GM19468 (cell line): ENCODE data around the gene LPIN1.
"Not testable (repeated sequence)": the region's sequence is repeated elsewhere in the genome, so short reads cannot be mapped to it uniquely, and the experiment has no call there.

Experiments used
- ATAC-seq: cut with Tn5 transposase; IDR thresholded peaks from one replicate; pipeline ENCODE4 v1.9.1; 2021; ENCODE audit warnings: mild to moderate bottlenecking, moderate library complexity, moderate number of reproducible peaks; ENCODE audit not compliant: unreplicated experiment; ENCODE audit errors: extremely low read depth

Gene LPIN1

GRCh38 chr2:11827547-11827946, 81.1 kb downstream of the LPIN1 start:
- ATAC-seq: no peak

DNA sequence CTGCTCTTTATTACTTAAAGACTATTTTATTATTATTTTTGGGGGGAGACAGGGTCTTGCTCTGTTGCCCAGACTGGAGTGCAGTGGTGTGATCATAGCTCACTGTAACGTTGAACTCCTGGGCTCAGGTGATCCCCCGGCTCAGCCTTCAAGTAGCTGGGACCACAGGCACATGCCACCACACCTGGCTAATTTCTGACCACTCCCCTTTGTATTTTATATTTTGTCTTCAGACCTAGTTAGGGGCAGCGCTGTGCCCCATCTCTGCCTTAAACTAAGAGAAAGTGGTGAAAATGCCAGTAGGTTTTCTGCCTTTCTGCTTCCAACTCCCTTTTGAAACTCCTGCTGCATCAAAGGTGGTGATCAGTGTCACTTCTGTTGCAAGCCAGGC, 82.5 kb downstream of the LPIN1 start:
- no peak for ATAC-seq

GRCh38 chr2:11829324-11829946, 83.0 kb downstream of the LPIN1 start:
- ATAC-seq: no peak

GRCh38 chr2:11829947-11830707, 83.7 kb downstream of the LPIN1 start:
- peak; percentile 59 for ATAC-seq

GRCh38 chr2:11830708-11831301, 84.4 kb downstream of the LPIN1 start:
- ATAC-seq: no peak

DNA sequence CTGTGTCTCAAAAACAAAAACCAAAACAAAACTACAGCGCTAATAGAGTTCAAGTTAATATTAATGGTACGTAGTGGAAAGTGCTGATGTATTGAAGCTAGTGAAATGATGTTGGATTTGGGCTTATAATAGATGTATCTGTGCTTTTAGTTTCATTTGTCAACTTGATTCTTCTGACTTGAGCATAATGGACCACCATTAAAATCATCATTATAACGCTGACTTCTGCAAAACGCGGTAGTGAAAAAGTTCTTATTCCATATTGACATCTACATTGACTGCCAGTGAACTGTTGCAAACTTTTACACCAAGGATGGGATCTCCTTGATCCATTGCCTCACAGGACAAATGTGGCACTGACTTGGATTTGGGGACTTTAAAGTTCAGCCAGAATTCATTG, 85.0 kb downstream of the LPIN1 start:
- ATAC-seq: no peak

DNA sequence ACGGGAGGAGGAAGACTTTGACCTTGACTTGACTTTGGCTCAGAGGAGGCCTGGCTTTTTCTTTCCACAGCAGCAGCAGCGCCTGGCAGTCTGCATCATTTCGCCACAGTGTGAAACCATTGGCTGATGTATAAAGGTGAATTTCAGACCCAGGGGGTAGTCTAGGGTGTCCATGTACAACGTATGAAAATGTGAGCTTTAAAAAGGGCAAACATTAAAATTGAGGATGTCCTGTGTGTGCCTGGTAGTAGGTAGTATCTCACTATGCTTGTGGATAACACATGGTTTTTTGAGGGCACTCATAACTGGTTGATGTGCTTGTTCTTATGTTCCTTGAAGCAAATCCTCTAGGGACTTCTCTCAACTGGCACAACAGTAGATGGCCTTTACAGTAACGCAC, 86.1 kb downstream of the LPIN1 start:
- no peak for ATAC-seq

DNA sequence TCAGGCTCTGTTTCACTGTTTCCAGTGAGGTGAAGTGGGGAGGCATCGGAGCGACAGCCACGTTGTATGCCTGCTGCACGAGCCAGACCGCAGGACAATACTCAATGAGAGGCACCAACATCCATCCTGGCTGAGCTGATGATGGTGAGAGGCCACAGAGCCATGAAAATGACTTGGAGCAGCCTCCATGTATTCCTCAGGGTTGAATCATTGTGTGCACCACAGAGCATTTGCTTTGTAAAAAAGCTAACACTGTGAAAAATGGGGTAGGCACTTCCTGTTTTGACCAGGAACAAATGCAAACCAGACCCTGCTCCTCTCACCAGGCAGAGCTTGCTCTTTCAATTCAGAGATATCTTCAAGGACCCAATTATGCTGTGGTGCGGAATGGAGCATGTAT, 87.2 kb downstream of the LPIN1 start:
- no peak for ATAC-seq

DNA sequence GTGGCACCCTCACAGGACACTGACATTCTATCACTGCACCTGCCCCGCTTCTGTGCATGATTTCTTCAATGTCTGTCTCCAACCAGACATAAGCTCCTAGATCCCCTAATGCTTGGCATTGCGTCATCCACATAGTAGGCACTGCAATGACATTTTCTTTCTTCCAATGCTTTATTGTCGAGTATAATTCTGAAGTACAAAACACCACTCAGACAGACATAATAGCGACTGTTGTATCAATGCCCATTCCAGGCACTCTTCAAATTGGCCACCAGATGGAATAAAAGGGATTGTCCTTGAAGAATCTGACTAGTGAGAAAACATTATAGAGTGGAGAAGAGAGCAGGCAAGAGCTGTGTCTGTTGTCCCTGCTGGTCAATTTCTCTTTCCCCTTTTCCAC, 89.0 kb downstream of the LPIN1 start:
- no peak for ATAC-seq

DNA sequence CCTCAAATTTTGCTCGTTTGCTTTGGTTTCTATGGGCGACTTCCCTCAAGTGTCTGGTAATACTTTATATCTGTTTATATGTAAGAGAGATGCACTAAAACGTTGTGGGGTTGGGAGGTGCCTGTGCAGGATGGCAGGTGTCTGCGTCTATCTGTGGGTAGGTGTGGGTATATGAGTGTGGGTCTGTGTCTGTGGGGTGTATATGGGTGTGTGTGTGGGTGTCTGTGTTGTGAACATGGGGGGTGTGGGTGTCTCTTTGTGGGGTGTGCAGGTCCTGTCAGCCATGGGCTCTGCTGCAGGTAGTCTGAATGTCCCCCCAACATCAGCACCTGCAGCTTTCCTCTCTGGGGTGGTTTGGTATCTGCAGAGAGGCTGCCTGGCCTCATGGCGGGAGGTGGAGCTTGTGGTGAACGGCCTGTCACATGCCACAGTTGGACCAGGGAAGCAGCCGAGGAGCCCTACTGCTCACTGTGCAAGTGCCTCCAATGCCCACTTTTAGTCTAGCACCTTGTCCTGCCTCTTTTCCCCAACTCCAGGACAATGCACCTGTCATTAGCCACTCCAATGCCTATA, 90.3 kb downstream of the LPIN1 start:
- ATAC-seq: no peak

GRCh38 chr2:11837875-11838734, 91.7 kb downstream of the LPIN1 start:
- no peak for ATAC-seq

GRCh38 chr2:11839916-11840315, 93.5 kb downstream of the LPIN1 start:
- no peak for ATAC-seq

DNA sequence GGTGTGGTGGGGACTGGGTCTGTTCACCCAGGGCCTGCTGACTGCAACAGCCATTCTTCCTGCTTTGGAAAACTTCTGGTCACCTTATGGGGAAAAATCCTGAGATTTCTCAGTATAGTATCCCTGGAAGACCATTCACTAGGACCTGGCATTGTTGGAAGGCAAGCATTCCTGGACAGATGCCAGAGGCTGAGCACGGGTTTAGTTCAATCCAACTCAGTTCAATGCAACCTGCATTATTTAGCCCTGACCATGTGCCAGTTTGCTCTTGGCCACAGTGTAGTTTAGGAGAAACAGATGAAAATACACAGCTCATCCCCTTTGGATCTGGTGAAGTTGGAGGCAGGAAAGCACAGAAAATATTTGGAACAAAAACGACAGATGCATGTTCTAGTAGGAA, 95.9 kb downstream of the LPIN1 start:
- no peak for ATAC-seq

- ATAC-seq: not testable (repeated sequence)
Observed at GRCh38 chr2:11844798-11845197, 98.4 kb downstream of the LPIN1 start.

GRCh38 chr2:11847935-11848334, 101.5 kb downstream of the LPIN1 start:
- not testable (repeated sequence) for ATAC-seq

- no peak for ATAC-seq
Observed at GRCh38 chr2:11850082-11850481, 103.7 kb downstream of the LPIN1 start.

- no peak for ATAC-seq
Observed at GRCh38 chr2:11852526-11853196, 106.2 kb downstream of the LPIN1 start.

DNA sequence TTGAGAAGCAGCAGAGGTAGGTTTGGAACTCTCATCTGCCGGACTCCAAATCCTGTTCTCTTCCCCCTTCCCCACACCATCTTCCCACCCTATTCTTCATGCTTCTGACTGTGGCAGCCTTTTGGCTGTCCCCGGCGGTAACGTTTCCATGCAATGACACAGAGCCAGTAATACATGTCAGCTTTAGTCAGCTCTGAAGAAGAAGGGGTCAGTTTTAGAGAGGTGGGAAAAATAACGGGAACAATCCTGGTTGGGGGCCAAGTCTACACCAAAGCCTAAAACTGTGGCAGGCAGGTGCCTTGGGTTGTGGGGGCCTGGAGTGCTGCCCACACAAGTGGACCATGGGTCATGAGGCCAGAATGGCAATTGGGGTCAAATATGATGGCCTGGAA, 106.8 kb downstream of the LPIN1 start:
- no peak for ATAC-seq

- no peak for ATAC-seq
Observed at GRCh38 chr2:11855064-11855760, 108.8 kb downstream of the LPIN1 start.
